ENCODE results near the gene MAD2L1BP.
A peak's percentile ranks its signal among the peaks of the same experiment; 100 is the strongest.
"Not testable (repeated sequence)": the region's sequence is repeated elsewhere in the genome, so short reads cannot be mapped to it uniquely, and the experiment has no call there.

Gene MAD2L1BP

GRCh38 chr6:43635387-43636307, at the start of gene MAD2L1BP:
MAD2L1BP (plus strand) TSS chr6:43635840; CDS start chr6:43635876, 36 bp downstream.
- peaks cover 10% of the 10 kb centered on the region for H3K36me3 Mint-ChIP-seq
- H3K27me3 Mint-ChIP-seq = no peaks in the 10 kb centered on the region
- no peaks in the 10 kb centered on the region for H3K9me3 Mint-ChIP-seq (ENCODE audit: low read depth)
- H3K27ac Mint-ChIP-seq = peak within 1 kb of the TSS; percentile 95
- peak within 1 kb of the TSS; percentile 99 for H3K4me3 Mint-ChIP-seq
- H3K4me1 Mint-ChIP-seq (ENCODE audit: low read depth) = peaks cover 53% of the 10 kb centered on the region

DNA sequence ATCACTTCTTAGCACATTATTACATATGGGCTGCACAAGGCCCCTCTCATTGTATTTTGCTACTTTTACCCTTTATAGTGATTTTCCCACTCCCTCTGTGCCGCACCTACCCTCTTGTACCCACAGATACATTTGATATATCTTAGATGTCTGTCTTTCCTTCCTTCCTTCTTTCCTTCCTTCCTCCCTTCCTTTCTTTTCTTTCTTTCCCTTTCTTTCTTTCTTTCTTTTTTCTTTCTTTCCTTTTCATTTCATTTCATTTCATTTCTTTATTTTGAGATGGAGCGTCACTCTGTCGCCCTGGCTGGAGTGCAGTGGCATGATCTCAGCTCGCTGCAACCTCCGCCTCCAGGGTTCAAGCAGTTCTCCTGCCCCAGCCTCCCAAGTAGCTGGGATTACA, 47.4 kb upstream of the MAD2L1BP start:
- Mint-ChIP-seq H3K9me3 (ENCODE audit: low read depth) (no peaks in the 10 kb centered on the region), H3K27me3 (no peaks in the 10 kb centered on the region), H3K4me3 (no peak overlapping the region), H3K4me1 (ENCODE audit: low read depth) (peaks cover 25% of the 10 kb centered on the region), H3K36me3 (peaks cover 12% of the 10 kb centered on the region), H3K27ac (no peak overlapping the region)

- peaks cover 11% of the 10 kb centered on the region for H3K4me1 Mint-ChIP-seq (ENCODE audit: low read depth)
- not testable (repeated sequence) for H3K27me3 Mint-ChIP-seq; H3K36me3 Mint-ChIP-seq; H3K9me3 Mint-ChIP-seq (ENCODE audit: low read depth); H3K4me3 Mint-ChIP-seq; H3K27ac Mint-ChIP-seq
These were observed 46.1 kb upstream of the MAD2L1BP start for GRCh38 chr6:43589564-43589963.

DNA sequence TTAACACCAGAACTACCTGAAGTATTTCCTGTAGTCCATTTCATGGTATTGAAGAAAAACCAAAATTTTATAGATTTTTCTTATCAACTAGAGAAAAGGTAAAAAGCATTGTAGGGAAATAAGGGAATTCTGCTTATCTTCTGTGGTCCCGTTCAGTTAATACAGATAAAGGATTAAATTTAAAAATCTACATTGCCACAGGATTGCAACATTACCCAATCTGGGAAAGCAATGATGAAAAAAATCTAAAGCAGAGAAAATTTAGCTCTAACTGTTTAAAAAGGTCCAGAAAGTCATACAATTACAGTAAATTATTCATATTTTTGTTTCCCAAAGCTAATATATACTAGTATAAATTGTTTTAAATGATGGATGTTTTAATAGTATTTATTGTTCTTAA, 41.7 kb upstream of the MAD2L1BP start:
- no peaks in the 10 kb centered on the region for H3K9me3 Mint-ChIP-seq (ENCODE audit: low read depth)

GRCh38 chr6:43600595-43600994, 35.0 kb upstream of the MAD2L1BP start:
- Mint-ChIP-seq H3K36me3 (peaks cover 8% of the 10 kb centered on the region), H3K27me3 (no peaks in the 10 kb centered on the region), H3K4me1 (ENCODE audit: low read depth) (no peaks in the 10 kb centered on the region), H3K4me3 (no peak overlapping the region), H3K9me3 (ENCODE audit: low read depth) (no peaks in the 10 kb centered on the region), H3K27ac (no peak overlapping the region)

More for the DNA sequence above, 41.7 kb upstream of the MAD2L1BP start:
- no peak overlapping the region for H3K27ac Mint-ChIP-seq
- peaks cover 10% of the 10 kb centered on the region for H3K36me3 Mint-ChIP-seq
- H3K27me3 Mint-ChIP-seq = no peaks in the 10 kb centered on the region
- H3K4me3 Mint-ChIP-seq = no peak overlapping the region
- H3K4me1 Mint-ChIP-seq (ENCODE audit: low read depth) = peaks cover 1% of the 10 kb centered on the region

DNA sequence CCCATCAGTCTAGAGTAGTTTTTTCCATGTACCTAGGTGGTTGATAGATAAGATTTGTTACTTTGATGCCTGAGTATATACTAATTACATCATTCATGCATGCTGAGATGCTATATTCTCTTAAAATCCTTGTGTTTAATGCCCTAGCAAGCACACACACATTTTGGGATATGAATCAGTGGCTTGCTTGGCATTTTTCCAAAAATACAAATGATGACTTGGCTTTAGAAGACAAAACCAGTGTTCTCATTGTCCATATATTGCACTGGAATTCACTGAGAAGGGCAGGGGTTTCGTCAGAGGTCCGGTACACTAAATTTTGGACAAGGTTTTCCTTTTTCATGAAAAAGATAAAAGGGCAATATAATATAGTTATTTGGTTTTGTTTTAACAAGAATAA, 31.5 kb upstream of the MAD2L1BP start:
- no peak overlapping the region for H3K4me3 Mint-ChIP-seq
- H3K4me1 Mint-ChIP-seq (ENCODE audit: low read depth) = peaks cover 1% of the 10 kb centered on the region
- H3K36me3 Mint-ChIP-seq = peaks cover 8% of the 10 kb centered on the region
- no peaks in the 10 kb centered on the region for H3K27me3 Mint-ChIP-seq
- H3K9me3 Mint-ChIP-seq (ENCODE audit: low read depth) = no peaks in the 10 kb centered on the region
- no peak overlapping the region for H3K27ac Mint-ChIP-seq

DNA sequence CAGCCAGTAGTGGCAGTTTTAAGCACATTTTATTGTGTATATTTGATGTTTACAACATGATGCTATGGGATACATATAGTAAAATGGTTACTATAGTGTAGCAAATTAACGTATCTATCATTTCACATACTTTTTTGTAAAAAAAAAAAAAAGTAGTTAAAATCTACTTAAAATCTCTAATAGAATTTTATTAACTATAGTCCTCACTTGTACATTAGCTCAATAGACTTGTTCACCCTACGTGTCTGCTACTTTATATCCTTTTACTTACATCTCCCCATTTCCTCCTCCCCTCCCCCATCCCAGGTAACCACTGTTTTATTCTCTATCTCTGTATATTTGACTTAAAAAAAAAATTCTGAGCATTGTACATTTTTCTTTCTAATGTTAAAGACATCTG, 29.6 kb upstream of the MAD2L1BP start:
- no peaks in the 10 kb centered on the region for H3K9me3 Mint-ChIP-seq (ENCODE audit: low read depth)
- H3K4me3 Mint-ChIP-seq = no peak overlapping the region
- H3K27me3 Mint-ChIP-seq = no peaks in the 10 kb centered on the region
- no peak overlapping the region for H3K27ac Mint-ChIP-seq
- peaks cover 6% of the 10 kb centered on the region for H3K36me3 Mint-ChIP-seq
- peaks cover 1% of the 10 kb centered on the region for H3K4me1 Mint-ChIP-seq (ENCODE audit: low read depth)

GRCh38 chr6:43608310-43608763, 27.3 kb upstream of the MAD2L1BP start:
- Mint-ChIP-seq H3K27me3 (no peaks in the 10 kb centered on the region), H3K36me3 (peaks cover 3% of the 10 kb centered on the region), H3K27ac (no peak overlapping the region), H3K9me3 (ENCODE audit: low read depth) (no peaks in the 10 kb centered on the region), H3K4me3 (no peak overlapping the region), H3K4me1 (ENCODE audit: low read depth) (peaks cover 1% of the 10 kb centered on the region)

DNA sequence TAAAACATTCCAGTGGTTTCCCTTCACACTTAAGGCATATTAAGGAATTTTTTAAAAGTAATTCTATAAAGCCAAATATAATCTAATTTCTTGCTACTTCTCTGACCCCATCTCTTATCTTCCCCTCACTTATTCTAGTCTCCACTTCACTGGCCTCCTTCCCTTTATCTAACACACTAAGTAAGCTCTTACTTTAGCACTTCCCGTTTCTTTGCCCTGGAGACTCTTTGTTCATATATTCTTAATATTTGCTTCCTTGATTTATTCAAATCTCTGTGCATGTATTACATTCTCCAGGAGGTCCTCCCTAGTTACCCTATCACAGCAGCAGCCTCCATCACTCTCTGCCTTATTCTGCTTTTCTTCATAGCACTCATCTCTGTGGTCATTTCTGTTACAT, 26.8 kb upstream of the MAD2L1BP start:
- Mint-ChIP-seq H3K36me3 (peaks cover 3% of the 10 kb centered on the region), H3K27ac (no peak overlapping the region), H3K4me3 (no peak overlapping the region)

GRCh38 chr6:43609402-43609801, 26.2 kb upstream of the MAD2L1BP start:
- H3K36me3 Mint-ChIP-seq = peaks cover 3% of the 10 kb centered on the region
- no peaks in the 10 kb centered on the region for H3K27me3 Mint-ChIP-seq
- no peak overlapping the region for H3K4me3 Mint-ChIP-seq
- no peak overlapping the region for H3K27ac Mint-ChIP-seq
- H3K4me1 Mint-ChIP-seq (ENCODE audit: low read depth) = peaks cover 1% of the 10 kb centered on the region
- no peaks in the 10 kb centered on the region for H3K9me3 Mint-ChIP-seq (ENCODE audit: low read depth)

More for the DNA sequence above, 26.8 kb upstream of the MAD2L1BP start:
- Mint-ChIP-seq H3K4me1 (ENCODE audit: low read depth) (peaks cover 1% of the 10 kb centered on the region), H3K27me3 (no peaks in the 10 kb centered on the region), H3K9me3 (ENCODE audit: low read depth) (no peaks in the 10 kb centered on the region)

GRCh38 chr6:43610431-43610830, 25.2 kb upstream of the MAD2L1BP start:
- Mint-ChIP-seq H3K27me3 (no peaks in the 10 kb centered on the region), H3K4me1 (ENCODE audit: low read depth) (peaks cover 1% of the 10 kb centered on the region), H3K36me3 (no peaks in the 10 kb centered on the region), H3K27ac (no peak overlapping the region), H3K4me3 (no peak overlapping the region), H3K9me3 (ENCODE audit: low read depth) (no peaks in the 10 kb centered on the region)

- Mint-ChIP-seq H3K4me3 (no peak overlapping the region), H3K36me3 (no peaks in the 10 kb centered on the region), H3K4me1 (ENCODE audit: low read depth) (no peaks in the 10 kb centered on the region), H3K9me3 (ENCODE audit: low read depth) (no peaks in the 10 kb centered on the region), H3K27ac (no peak overlapping the region), H3K27me3 (no peaks in the 10 kb centered on the region)
These were observed 21.8 kb upstream of the MAD2L1BP start for GRCh38 chr6:43613721-43614395.

DNA sequence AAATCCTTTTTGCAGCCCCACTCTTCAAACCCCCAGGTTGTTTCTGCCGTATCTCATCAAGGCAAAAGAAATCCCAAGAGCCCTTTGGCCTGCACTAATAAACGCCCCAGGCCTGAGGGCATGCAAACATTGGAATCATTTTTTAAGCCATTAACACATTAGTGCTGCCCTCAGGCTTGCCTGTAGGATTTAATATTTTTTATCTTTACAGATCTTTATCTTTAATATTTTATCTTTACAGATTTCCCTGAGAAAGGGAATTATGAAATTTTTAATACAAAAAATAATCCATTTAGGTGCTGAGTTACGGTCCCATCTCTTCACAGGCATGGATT, 21.3 kb upstream of the MAD2L1BP start:
- no peaks in the 10 kb centered on the region for H3K4me1 Mint-ChIP-seq (ENCODE audit: low read depth)
- no peak overlapping the region for H3K27ac Mint-ChIP-seq
- H3K9me3 Mint-ChIP-seq (ENCODE audit: low read depth) = no peaks in the 10 kb centered on the region
- no peak overlapping the region for H3K4me3 Mint-ChIP-seq
- H3K27me3 Mint-ChIP-seq = no peaks in the 10 kb centered on the region
- H3K36me3 Mint-ChIP-seq = no peaks in the 10 kb centered on the region

GRCh38 chr6:43616725-43617472, 18.7 kb upstream of the MAD2L1BP start:
- no peaks in the 10 kb centered on the region for H3K36me3 Mint-ChIP-seq
- no peaks in the 10 kb centered on the region for H3K27me3 Mint-ChIP-seq
- no peaks in the 10 kb centered on the region for H3K4me1 Mint-ChIP-seq (ENCODE audit: low read depth)
- no peaks in the 10 kb centered on the region for H3K9me3 Mint-ChIP-seq (ENCODE audit: low read depth)
- H3K4me3 Mint-ChIP-seq = no peak overlapping the region
- no peak overlapping the region for H3K27ac Mint-ChIP-seq

All from activated naive CD8-positive, alpha-beta T cell (primary cell).